Gastroesophageal sphincter (tissue), 3 donors: Measurements from ENCODE around the gene SQSTM1.

Experiments
- EP300 ChIP-seq: sonication (generic); formaldehyde crosslinking; IDR thresholded peaks from one replicate; pipeline ENCODE4 v1.6.1; 2017; ENCODE audit warnings: antibody characterized with exemption, mild to moderate bottlenecking
- POLR2A ChIP-seq, 2 donors: fragments of 450-650 bp; IDR thresholded peaks; one replicate each; pipeline ENCODE4 v1.6.1; 2017; ENCODE audit warnings: antibody characterized with exemption in 2 of 2, mild to moderate bottlenecking in 2 of 2, moderate library complexity in 1 of 2
- TF ChIP-seq, protein P1 (sequence below), 4 experiments: fragments of 200-600 bp in 2 of 4; fragments of 450-650 bp in 2 of 4; sonication (generic) in 1 of 4; IDR thresholded peaks; one replicate each; pipeline ENCODE4 v1.5.1; 2017 to 2019; ENCODE audit warnings: antibody characterized with exemption in 4 of 4, mild to moderate bottlenecking in 2 of 4, moderate library complexity in 2 of 4

DNA sequence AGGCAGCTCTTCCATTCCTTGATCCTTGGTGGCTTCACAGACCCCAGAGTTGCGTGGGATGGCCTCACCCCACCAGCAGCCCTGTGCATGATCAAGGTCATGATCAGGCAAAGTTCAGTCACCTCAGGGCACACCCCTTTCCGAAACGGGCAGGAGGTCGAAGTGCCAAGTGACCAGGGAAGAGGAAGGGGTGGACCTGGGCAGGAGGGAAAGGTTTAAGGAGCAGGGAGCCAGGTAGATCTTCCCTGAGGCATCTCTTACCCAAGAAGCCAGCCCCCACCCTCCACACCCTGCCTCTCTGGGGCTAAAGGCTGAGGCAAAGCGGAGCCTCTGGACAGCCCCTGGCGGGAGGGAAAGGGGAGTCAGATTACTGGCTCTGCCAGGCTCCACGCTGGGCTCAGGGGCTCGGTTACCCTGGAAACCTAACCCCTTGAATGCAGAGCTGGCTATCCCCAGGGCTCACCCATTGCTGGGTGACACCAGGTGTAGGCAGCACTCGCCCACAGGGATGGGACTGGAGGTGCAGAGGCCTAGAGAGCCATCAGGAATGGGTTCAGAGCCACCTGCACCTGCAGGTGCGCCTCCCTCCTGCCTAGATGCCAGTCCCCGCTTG, 17.6 kb upstream of the SQSTM1 start:
- TF ChIP-seq, protein P1, sequence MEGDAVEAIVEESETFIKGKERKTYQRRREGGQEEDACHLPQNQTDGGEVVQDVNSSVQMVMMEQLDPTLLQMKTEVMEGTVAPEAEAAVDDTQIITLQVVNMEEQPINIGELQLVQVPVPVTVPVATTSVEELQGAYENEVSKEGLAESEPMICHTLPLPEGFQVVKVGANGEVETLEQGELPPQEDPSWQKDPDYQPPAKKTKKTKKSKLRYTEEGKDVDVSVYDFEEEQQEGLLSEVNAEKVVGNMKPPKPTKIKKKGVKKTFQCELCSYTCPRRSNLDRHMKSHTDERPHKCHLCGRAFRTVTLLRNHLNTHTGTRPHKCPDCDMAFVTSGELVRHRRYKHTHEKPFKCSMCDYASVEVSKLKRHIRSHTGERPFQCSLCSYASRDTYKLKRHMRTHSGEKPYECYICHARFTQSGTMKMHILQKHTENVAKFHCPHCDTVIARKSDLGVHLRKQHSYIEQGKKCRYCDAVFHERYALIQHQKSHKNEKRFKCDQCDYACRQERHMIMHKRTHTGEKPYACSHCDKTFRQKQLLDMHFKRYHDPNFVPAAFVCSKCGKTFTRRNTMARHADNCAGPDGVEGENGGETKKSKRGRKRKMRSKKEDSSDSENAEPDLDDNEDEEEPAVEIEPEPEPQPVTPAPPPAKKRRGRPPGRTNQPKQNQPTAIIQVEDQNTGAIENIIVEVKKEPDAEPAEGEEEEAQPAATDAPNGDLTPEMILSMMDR (IDR thresholded peaks at IDR 0.05) = no peak
- TF ChIP-seq POLR2A (IDR thresholded peaks at IDR 0.05) = no peak
- TF ChIP-seq EP300 = no peak
